ENCODE data around the gene KCNIP4. TPM values are rescaled to one million over a fixed set of nuclear protein-coding genes. Genes with fewer than 3 reads are reported as not detected.

Gene KCNIP4
- polyA plus RNA-seq, 3 donors = 0.09 to 0.25 TPM; not detected in 1

DNA sequence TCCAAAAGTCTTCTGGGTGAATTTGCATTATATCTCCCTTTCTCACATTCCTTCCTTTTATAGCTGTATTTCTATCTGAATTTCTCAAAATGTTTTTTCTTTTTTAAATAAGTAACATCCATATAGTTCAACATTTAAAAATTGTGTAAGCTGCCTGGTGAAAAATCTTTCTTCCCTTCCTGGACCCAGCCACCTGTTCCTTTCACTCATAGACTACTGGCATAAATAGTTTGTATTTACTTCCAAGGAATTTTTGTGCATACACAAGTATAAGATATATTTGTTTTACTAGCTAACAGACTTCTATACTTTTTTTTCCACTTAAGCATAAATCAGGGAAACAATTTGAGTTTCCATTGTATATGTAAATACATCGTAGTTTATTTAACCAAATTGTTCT lies 1212.6 kb downstream of the KCNIP4 start:
- Histone ChIP-seq H4K20me1 (ENCODE audit: insufficient read depth, low read length) (no peaks in the 10 kb centered on the region), H3K36me3 (replicated peaks in 1 of 2; ENCODE audit: control insufficient read depth in 1 of 2, insufficient read depth in 2 of 2, low read length in 2 of 2) (peaks cover 7 to 43% of the 10 kb centered on the region in 2 donors), H3K4me1 (ENCODE audit: control insufficient read depth in 1 of 2, insufficient read depth in 2 of 2, low read length in 2 of 2) (no peaks in the 10 kb centered on the region), H3K9ac (ENCODE audit: insufficient read depth, low read length, poor library complexity, severe bottlenecking) (no peak overlapping the region), H3K4me2 (replicated peaks; ENCODE audit: extremely low read depth, low read length, poor library complexity, severe bottlenecking) (no peak overlapping the region), H3K4me3 (replicated peaks in 1 of 3; ENCODE audit: low read depth in 2 of 3, low read length in 3 of 3) (no peak overlapping the region), H3K9me3 (replicated peaks in 1 of 2; ENCODE audit: control insufficient read depth in 1 of 2, insufficient read depth in 1 of 2, low read length in 2 of 2) (peaks cover 24 to 29% of the 10 kb centered on the region in 2 donors), H2AFZ (ENCODE audit: insufficient read depth, low read depth, low read length, poor library complexity, severe bottlenecking) (no peak overlapping the region), H3K79me2 (ENCODE audit: insufficient read depth, low read length) (no peaks in the 10 kb centered on the region), H3K27me3 (ENCODE audit: control insufficient read depth in 2 of 2, insufficient read depth in 2 of 2, low read length in 2 of 2) (no peaks in the 10 kb centered on the region), H3K27ac (ENCODE audit: low read depth in 1 of 2, low read length in 2 of 2) (no peak overlapping the region)
- H3K4me1 Mint-ChIP-seq = no peaks in the 10 kb centered on the region
- peaks cover 33 to 41% of the 10 kb centered on the region in 2 donors for H3K36me3 Mint-ChIP-seq
- TF ChIP-seq CTCF (IDR thresholded peaks at IDR 0.05) = no peak
- intact Hi-C loops (cut with micrococcal nuclease) = no loop called here
- H3K9me3 Mint-ChIP-seq = peaks cover 20 to 42% (median 31%) of the 10 kb centered on the region in 7 donors
- no peak overlapping the region for H3K27ac Mint-ChIP-seq
- no peak for DNase-seq
- no CpG with 5 or more reads among the region's 1 CpG for WGBS (ENCODE audit: insufficient coverage)
- no peak overlapping the region for H3K4me3 Mint-ChIP-seq
- H3K27me3 Mint-ChIP-seq (ENCODE audit: low read depth in 3 of 3) = peaks cover 0 to 2% (median 0%) of the 10 kb centered on the region in 3 donors

GRCh38 chr4:20724915-20725314 lies 1223.7 kb downstream of the KCNIP4 start:
- DNase-seq = no peak
- no peaks in the 10 kb centered on the region for H4K20me1 ChIP-seq (ENCODE audit: insufficient read depth, low read length)
- peaks cover 17 to 22% (median 19%) of the 10 kb centered on the region in 7 donors for H3K9me3 Mint-ChIP-seq
- intact Hi-C loops (cut with micrococcal nuclease) = no loop called here
- H3K27me3 ChIP-seq (ENCODE audit: control insufficient read depth in 2 of 2, insufficient read depth in 2 of 2, low read length in 2 of 2) = no peaks in the 10 kb centered on the region
- H3K4me1 Mint-ChIP-seq = no peaks in the 10 kb centered on the region
- H3K27ac ChIP-seq (ENCODE audit: low read depth in 1 of 2, low read length in 2 of 2) = no peak overlapping the region
- H3K9me3 ChIP-seq (replicated peaks in 1 of 2; ENCODE audit: control insufficient read depth in 1 of 2, insufficient read depth in 1 of 2, low read length in 2 of 2) = peaks cover 15 to 17% of the 10 kb centered on the region in 2 donors
- no peak overlapping the region for H3K4me3 Mint-ChIP-seq
- WGBS (ENCODE audit: insufficient coverage) = 89% methylated on average over 3 of the region's 6 CpGs
- H3K79me2 ChIP-seq (ENCODE audit: insufficient read depth, low read length) = no peaks in the 10 kb centered on the region
- H3K27ac Mint-ChIP-seq = no peak overlapping the region
- H3K36me3 Mint-ChIP-seq = peaks cover 47 to 56% of the 10 kb centered on the region in 2 donors
- H3K27me3 Mint-ChIP-seq (ENCODE audit: low read depth in 3 of 3) = no peaks in the 10 kb centered on the region
- H3K9ac ChIP-seq (ENCODE audit: insufficient read depth, low read length, poor library complexity, severe bottlenecking) = no peak overlapping the region
- H3K4me1 ChIP-seq (ENCODE audit: control insufficient read depth in 1 of 2, insufficient read depth in 2 of 2, low read length in 2 of 2) = no peaks in the 10 kb centered on the region
- H3K36me3 ChIP-seq (replicated peaks in 1 of 2; ENCODE audit: control insufficient read depth in 1 of 2, insufficient read depth in 2 of 2, low read length in 2 of 2) = peaks cover 35 to 89% of the 10 kb centered on the region in 2 donors
- TF ChIP-seq CTCF (IDR thresholded peaks at IDR 0.05) = no peak
- no peak overlapping the region for H3K4me3 ChIP-seq (replicated peaks in 1 of 3; ENCODE audit: low read depth in 2 of 3, low read length in 3 of 3)
- no peak overlapping the region for H2AFZ ChIP-seq (ENCODE audit: insufficient read depth, low read depth, low read length, poor library complexity, severe bottlenecking)
- no peak overlapping the region for H3K4me2 ChIP-seq (replicated peaks; ENCODE audit: extremely low read depth, low read length, poor library complexity, severe bottlenecking)

Data from CD14-positive monocyte (primary cell).